ENCODE data around the gene ST6GALNAC5.

DNA sequence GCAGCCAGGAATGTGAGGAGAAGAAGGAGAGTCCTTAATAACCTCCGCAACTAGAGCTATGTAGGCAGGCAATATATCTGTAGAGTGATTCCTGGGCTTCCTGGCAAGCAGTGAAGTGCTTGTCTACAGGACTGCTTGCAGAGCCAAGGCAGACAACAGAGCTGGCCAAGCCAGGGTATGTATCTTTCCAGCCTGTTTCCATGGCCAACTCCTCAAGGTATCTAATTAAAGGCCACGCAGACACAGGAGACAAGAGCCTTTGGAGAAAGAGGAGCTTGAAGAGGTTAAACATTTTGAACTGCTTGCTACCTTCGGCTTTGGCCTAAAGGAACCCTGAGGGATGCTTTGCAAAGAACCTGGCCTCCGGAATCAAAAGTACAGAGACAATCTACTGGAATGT lies 214.6 kb downstream of the ST6GALNAC5 start:
- TF ChIP-seq, protein P1, sequence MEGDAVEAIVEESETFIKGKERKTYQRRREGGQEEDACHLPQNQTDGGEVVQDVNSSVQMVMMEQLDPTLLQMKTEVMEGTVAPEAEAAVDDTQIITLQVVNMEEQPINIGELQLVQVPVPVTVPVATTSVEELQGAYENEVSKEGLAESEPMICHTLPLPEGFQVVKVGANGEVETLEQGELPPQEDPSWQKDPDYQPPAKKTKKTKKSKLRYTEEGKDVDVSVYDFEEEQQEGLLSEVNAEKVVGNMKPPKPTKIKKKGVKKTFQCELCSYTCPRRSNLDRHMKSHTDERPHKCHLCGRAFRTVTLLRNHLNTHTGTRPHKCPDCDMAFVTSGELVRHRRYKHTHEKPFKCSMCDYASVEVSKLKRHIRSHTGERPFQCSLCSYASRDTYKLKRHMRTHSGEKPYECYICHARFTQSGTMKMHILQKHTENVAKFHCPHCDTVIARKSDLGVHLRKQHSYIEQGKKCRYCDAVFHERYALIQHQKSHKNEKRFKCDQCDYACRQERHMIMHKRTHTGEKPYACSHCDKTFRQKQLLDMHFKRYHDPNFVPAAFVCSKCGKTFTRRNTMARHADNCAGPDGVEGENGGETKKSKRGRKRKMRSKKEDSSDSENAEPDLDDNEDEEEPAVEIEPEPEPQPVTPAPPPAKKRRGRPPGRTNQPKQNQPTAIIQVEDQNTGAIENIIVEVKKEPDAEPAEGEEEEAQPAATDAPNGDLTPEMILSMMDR (IDR thresholded peaks at IDR 0.05) = no peak
- TF ChIP-seq POLR2A (IDR thresholded peaks at IDR 0.05) (no peak), POLR2AphosphoS5 (IDR thresholded peaks at IDR 0.05) (no peak)
